GM21528 (cell line): Measurements from ENCODE around the gene RAB43.

Experiments used
- ATAC-seq: cut with Tn5 transposase; IDR thresholded peaks from one replicate; pipeline ENCODE4 v1.9.1; 2021; ENCODE audit warnings: mild to moderate bottlenecking, moderate library complexity; ENCODE audit not compliant: unreplicated experiment, low FRiP score

Gene RAB43

DNA sequence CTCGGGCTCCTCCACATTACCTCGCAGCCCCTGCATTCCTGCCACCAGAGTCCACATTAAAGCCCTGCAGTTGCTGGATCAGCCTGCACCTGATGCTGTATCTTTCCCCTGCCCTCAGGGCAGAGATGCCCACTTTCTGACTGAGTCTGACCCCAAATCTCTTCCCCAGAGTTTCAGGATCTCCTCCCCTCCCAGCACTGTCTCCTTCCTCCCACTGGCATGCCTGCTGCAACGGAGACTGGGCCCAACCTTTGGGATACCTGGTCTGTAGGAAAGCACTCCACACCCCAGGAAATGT, 81.6 kb downstream of the RAB43 start:
- no peak for ATAC-seq

DNA sequence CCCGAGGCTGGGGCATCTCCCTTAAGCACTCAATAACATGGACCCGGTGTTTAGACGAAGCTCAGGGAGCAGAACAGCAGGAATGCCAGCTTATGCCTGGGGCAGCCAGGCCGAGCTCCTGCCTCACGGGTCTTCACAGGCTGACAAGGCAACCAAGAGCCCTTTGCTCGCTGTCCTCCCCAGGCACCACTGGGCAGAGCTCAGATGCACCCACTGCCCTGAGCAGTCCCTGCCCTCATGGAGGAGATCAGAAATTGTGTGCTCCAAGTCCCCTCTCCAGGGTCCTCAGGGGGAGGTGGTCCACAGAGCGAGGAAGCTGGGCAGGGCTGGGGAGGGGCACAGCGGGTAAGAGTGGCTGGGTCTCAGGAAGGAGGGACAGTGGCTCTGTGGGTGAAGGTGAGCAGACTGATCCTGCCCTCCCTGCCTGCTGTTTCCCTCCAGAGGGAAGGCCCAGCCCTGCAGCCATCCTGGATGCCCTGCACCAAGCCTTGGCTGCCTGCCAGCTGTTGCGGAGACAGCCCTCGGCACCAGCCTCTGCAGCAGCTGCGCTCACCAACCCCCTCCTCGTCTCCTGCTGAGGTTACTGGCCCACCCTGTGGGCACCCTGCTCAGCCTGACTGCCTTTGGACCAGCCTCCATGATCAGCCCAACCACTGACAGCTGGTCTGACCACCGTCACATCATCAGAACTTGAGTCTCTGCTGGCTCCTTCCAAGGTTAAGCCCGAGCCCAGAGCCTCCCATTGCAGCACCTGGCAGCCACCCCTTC, 82.1 kb downstream of the RAB43 start:
- no peak for ATAC-seq

DNA sequence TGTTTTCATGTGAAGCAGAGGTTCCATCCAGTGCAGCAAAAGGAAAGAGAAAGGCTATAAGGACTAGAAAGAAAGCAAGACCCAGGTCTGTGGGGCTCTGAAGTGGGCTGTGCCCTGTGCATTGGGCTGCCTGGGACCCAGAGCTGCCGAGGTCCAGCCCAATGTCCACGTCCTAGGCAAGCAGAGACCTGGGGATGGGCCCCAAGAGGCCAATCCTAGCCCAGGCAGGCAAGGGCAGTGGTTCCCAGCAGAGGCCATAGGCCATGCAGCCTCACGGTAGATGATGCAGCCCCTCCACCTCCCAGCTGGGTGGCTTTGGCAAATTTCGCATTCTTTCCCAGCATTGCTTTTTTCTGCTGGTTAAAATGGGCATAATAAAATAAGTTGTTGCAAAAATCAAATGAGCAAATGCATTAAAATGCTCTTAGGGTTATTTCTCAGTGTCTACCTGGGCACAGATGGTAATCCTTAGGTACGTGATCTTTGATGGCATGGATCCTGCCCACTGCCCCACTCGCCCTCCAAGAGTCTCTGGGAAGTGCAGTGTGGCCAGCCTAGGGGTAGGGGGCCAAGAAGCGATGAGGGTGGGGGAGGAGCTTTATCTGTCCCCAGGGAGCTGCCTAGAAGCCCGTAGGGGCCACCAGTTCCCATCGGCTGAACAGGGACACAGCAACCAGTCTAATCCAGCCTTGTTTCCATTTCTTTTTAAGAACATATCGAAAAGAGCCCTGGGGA, 83.3 kb downstream of the RAB43 start:
- ATAC-seq, result no peak
